GM12864 (cell line): ENCODE measurements around the gene KDM4E.
A peak's percentile ranks its signal among the peaks of the same experiment; 100 is the strongest.

ENCODE experiments used
- DNase-seq: peaks from one replicate; pipeline ENCODE4 v3.0.0-alpha.2; 2011; ENCODE audit warnings: low read depth
- H3K4me3 ChIP-seq: 2 replicates; pipeline ENCODE4 v1.5.1; 2011; ENCODE audit warnings: mild to moderate bottlenecking, low read depth, low read length, control low read depth
- CTCF ChIP-seq: IDR thresholded peaks from 2 replicates; pipeline ENCODE4 v1.5.1; 2011; ENCODE audit warnings: low read depth, mild to moderate bottlenecking, moderate library complexity, low read length, control low read depth, inconsistent platforms; ENCODE audit errors: missing control alignments

The KDM4E gene

DNA sequence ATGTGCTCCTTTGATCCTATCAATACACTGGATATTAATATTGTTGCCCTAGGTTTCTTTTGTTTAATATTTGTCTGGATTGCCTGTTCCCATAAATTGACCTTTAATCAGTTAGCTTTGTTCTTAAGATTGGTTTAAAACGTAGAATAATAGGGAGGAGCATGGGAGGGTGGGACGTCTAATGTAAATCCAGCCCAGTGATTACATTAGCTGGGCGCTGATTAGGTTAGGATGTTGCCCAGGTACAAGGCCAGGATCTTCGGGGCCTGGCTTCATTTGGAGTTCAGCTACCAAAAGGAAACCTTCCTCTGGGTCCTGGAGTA lies 41.6 kb downstream of the KDM4E start, which contains the start of gene SRSF8:
TSS of gene SRSF8 (plus strand) at position 204 of the 323 bp plus-strand sequence. CDS start 308 bp downstream, outside the sequence.
- no peak for DNase-seq

DNA sequence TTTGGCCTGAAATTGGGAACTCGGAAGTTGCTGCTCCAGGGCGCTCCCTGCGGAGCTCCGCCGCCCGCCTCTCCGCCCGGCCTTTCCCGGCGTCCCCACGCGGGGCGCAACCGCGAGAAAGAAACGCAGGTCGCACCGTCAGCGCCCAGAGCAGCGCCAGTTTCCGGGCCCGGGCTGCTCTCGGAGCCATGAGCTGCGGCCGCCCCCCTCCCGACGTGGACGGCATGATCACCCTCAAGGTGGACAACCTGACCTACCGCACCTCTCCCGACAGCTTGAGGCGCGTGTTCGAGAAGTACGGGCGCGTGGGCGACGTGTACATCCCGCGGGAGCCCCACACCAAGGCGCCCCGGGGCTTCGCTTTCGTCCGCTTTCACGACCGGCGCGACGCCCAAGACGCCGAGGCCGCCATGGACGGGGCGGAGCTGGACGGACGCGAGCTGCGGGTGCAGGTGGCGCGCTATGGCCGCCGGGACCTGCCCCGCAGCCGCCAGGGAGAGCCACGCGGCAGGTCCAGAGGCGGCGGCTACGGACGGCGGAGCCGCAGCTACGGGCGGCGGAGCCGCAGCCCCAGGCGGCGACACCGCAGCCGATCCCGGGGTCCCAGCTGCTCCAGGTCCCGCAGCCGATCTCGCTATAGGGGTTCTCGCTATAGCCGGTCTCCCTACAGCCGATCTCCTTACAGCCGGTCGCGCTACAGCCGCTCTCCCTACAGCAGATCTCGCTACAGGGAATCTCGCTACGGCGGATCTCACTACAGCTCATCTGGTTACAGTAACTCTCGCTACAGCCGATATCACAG lies 42.2 kb downstream of the KDM4E start:
- DNase-seq = no peak

More for the DNA sequence above, 41.6 kb downstream of the KDM4E start, which contains the start of gene SRSF8:
- H3K4me3 ChIP-seq = peak within 1 kb of the TSS; percentile 87
- TF ChIP-seq CTCF = no peak

GRCh38 chr11:95067841-95068219 lies 42.8 kb downstream of the KDM4E start:
- DNase-seq = no peak
- TF ChIP-seq CTCF = no peak
- H3K4me3 ChIP-seq = peak overlapping the region; percentile 87

More for the DNA sequence above, 42.2 kb downstream of the KDM4E start:
- peak overlapping the region; percentile 87 for H3K4me3 ChIP-seq
- peak; percentile 58 for TF ChIP-seq CTCF

DNA sequence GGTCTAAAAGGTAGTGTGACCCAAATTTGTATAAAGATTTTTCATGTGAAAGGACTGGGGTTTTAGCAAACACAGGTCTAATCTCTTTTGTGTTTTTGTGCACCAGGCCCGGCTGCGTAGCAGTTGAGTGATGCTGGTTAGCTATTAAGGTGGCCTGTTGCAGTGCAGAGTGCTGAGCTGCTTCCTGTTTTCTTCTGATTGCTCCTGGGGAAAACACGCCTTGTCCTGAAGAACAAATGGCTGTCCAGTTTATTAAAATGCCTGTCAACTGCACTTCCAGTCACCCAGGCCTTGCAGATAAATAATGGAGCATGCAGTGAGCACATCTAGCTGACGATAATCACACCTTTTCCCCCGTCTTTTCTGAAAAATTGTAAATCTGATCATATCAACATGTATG lies 43.5 kb downstream of the KDM4E start:
- H3K4me3 ChIP-seq = peak overlapping the region; percentile 87
- no peak for TF ChIP-seq CTCF
- peak; percentile 88 for DNase-seq

GRCh38 chr11:95070471-95070870 lies 45.4 kb downstream of the KDM4E start:
- no peak for TF ChIP-seq CTCF
- no peak for DNase-seq
- no peak overlapping the region for H3K4me3 ChIP-seq

DNA sequence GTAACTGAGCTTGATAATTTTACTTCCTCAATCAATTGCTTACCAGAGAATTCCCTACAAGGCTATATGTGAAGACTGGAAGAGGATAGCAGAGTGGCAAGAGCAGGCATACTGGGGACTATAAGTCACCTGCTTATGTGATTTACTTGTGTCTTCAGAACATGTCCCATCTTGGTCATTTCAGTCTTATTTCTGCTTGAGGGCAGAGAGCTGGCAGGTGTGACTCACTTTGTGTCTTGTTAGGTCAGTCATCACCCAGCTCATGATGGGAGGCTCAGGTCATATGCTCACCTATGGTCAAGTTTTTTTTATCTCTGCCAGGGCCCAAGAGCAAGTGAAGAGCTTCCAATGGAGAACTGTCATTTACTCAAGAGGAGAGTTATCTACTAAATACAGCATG lies 47.9 kb downstream of the KDM4E start:
- no peak for TF ChIP-seq CTCF
- DNase-seq = no peak
- H3K4me3 ChIP-seq = no peak overlapping the region
